Endodermal cell (in vitro differentiated cells): Measurements from ENCODE around the gene ZCCHC10. TPM values are rescaled to one million over a fixed set of nuclear protein-coding genes. Genes with fewer than 3 reads are reported as not detected.

Experiments
- DNase-seq: peaks from one replicate; pipeline ENCODE4 v3.0.0-alpha.2; 2017
- H3K27ac ChIP-seq: 2 replicates; pipeline ENCODE4 v1.5.1; 2013; ENCODE audit warnings: mild to moderate bottlenecking, low read depth, low read length, moderate library complexity
- H3K27me3 ChIP-seq: 2 replicates; pipeline ENCODE4 v1.6.1; 2013; ENCODE audit warnings: mild to moderate bottlenecking, low read length, moderate library complexity; ENCODE audit not compliant: insufficient read depth, control insufficient read depth, poor library complexity, severe bottlenecking
- H3K36me3 ChIP-seq: 2 replicates; pipeline ENCODE4 v1.7.0; 2013; ENCODE audit warnings: mild to moderate bottlenecking, low read length, moderate library complexity; ENCODE audit not compliant: control insufficient read depth, insufficient read depth
- H3K4me1 ChIP-seq: one replicate; pipeline ENCODE4 v1.7.0; 2013; ENCODE audit warnings: low read length; ENCODE audit not compliant: control insufficient read depth, insufficient read depth
- H3K4me3 ChIP-seq: 2 replicates; pipeline ENCODE4 v1.5.1; 2013; ENCODE audit warnings: mild to moderate bottlenecking, low read length, moderate library complexity
- H3K9ac ChIP-seq: 2 replicates; pipeline ENCODE4 v1.6.1; 2013; ENCODE audit warnings: mild to moderate bottlenecking, low read length, moderate library complexity; ENCODE audit not compliant: poor library complexity, severe bottlenecking; ENCODE audit errors: extremely low read depth
- H3K9me3 ChIP-seq: 2 replicates; pipeline ENCODE4 v1.6.1; 2013; ENCODE audit warnings: mild to moderate bottlenecking, low read length, moderate library complexity; ENCODE audit not compliant: control insufficient read depth
- H3K27ac Mint-ChIP-seq: 2 replicates; pipeline ENCODE4 v1.8.0; 2020; ENCODE audit warnings: mixed read lengths
- H3K27me3 Mint-ChIP-seq: 2 replicates; pipeline ENCODE4 v1.8.0; 2021; ENCODE audit warnings: mild to moderate bottlenecking, mixed read lengths; ENCODE audit not compliant: insufficient read depth
- H3K36me3 Mint-ChIP-seq: 2 replicates; pipeline ENCODE4 v1.8.0; 2020; ENCODE audit warnings: low read depth, mixed read lengths
- H3K4me1 Mint-ChIP-seq: 2 replicates; pipeline ENCODE4 v1.8.0; 2020; ENCODE audit warnings: mixed read lengths
- H3K4me3 Mint-ChIP-seq: 2 replicates; pipeline ENCODE4 v1.8.0; 2020; ENCODE audit warnings: mild to moderate bottlenecking, moderate library complexity, mixed read lengths
- H3K9me3 Mint-ChIP-seq: 2 replicates; pipeline ENCODE4 v1.8.0; 2020; ENCODE audit warnings: mild to moderate bottlenecking, mixed read lengths
- WGBS, 2 experiments: methylation state at CpG; one replicate each; pipeline versions ENCODE4 v1.1.5 to v1.1.7; 2013; ENCODE audit warnings: missing lambda C conversion rate in 2 of 2, mixed read lengths in 1 of 2; ENCODE audit not compliant: insufficient coverage in 1 of 2, insufficient read length in 1 of 2; 5-methylcytosine and 5-hydroxymethylcytosine counted together
- total RNA-seq, 2 donors: library from RNA; stranded (reverse); fragmentation: NEBNext Ultra II Directional in 1 of 2; extraction: Animal tissue kit (Norgen Biotek cat#: 25700) in 1 of 2; gene quantifications; 2 replicates in 1 of 2; 3 replicates in 1 of 2; pipeline ENCODE4 v1.2.1, GENCODE V29; 2021
- TF ChIP-seq, protein P1 (sequence below): fragments of 200-600 bp; sonication (generic); conservative IDR thresholded peaks from 2 replicates; pipeline ENCODE4 v1.5.0; 2021; ENCODE audit warnings: antibody characterized with exemption, mild to moderate bottlenecking

The ZCCHC10 gene
- total RNA-seq, 2 donors from 2014 or later: 35.1 to 36.6 TPM

DNA sequence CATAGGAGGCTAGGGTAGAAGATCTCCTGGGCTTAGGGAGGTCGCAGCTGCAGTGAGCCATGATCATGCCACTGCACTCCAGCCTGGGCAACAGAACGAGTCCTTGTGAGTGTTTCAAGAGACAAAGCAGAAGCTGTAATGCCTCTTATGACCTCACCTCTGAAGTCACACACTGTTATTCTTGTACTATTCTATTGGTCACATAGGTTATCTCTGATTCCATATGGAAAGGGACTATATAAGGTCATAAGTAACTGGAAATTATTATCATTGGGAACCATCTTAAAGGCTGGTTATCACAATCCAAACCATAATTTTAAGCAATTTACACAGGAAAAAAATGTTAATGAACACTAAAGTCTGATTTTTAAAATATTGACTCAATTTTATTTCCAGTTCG is 45.1 kb downstream of the ZCCHC10 start:
- no peak overlapping the region for H3K4me3 ChIP-seq
- TF ChIP-seq, protein P1, sequence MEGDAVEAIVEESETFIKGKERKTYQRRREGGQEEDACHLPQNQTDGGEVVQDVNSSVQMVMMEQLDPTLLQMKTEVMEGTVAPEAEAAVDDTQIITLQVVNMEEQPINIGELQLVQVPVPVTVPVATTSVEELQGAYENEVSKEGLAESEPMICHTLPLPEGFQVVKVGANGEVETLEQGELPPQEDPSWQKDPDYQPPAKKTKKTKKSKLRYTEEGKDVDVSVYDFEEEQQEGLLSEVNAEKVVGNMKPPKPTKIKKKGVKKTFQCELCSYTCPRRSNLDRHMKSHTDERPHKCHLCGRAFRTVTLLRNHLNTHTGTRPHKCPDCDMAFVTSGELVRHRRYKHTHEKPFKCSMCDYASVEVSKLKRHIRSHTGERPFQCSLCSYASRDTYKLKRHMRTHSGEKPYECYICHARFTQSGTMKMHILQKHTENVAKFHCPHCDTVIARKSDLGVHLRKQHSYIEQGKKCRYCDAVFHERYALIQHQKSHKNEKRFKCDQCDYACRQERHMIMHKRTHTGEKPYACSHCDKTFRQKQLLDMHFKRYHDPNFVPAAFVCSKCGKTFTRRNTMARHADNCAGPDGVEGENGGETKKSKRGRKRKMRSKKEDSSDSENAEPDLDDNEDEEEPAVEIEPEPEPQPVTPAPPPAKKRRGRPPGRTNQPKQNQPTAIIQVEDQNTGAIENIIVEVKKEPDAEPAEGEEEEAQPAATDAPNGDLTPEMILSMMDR: no peak
- Mint-ChIP-seq H3K27me3 (no peaks in the 10 kb centered on the region), H3K4me3 (no peak overlapping the region), H3K9me3 (peaks cover 63% of the 10 kb centered on the region), H3K36me3 (no peaks in the 10 kb centered on the region), H3K4me1 (no peaks in the 10 kb centered on the region), H3K27ac (no peak overlapping the region)
- peaks cover 7% of the 10 kb centered on the region for H3K9me3 ChIP-seq
- DNase-seq: no peak
- H3K27me3 ChIP-seq: no peaks in the 10 kb centered on the region
- 84 to 97% methylated on average over 3 of the region's 3 CpGs for WGBS, 2 experiments
- no peaks in the 10 kb centered on the region for H3K4me1 ChIP-seq
- no peaks in the 10 kb centered on the region for H3K36me3 ChIP-seq
- H3K27ac ChIP-seq: no peak overlapping the region
- H3K9ac ChIP-seq: no peak overlapping the region

DNA sequence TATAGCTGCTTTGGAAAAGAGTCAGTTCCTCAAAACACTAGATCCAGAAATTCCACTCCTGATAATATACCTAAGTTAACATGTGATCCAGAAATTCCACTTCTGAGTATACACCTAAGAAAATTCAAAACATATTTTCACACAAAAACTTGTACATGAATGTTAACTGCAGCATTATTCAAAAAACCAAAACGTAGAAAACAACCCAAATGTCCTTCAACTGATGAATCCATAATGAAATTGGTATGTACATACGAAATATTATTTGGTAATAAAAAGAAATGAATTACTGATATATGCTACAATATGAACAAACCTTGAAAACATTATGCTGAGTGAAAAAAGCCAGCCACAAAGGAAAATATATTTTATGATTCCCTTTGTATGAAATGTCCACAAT is 46.4 kb downstream of the ZCCHC10 start:
- H3K9ac ChIP-seq: no peak overlapping the region
- TF ChIP-seq, protein P1: no peak
- H3K27me3 ChIP-seq: no peaks in the 10 kb centered on the region
- no peak overlapping the region for H3K27ac ChIP-seq
- H3K4me1 ChIP-seq: no peaks in the 10 kb centered on the region
- no peaks in the 10 kb centered on the region for H3K36me3 ChIP-seq
- peaks cover 10% of the 10 kb centered on the region for H3K9me3 ChIP-seq
- no peak overlapping the region for H3K4me3 Mint-ChIP-seq
- H3K9me3 Mint-ChIP-seq: peaks cover 63% of the 10 kb centered on the region
- no peaks in the 10 kb centered on the region for H3K27me3 Mint-ChIP-seq
- no peaks in the 10 kb centered on the region for H3K4me1 Mint-ChIP-seq
- H3K36me3 Mint-ChIP-seq: no peaks in the 10 kb centered on the region
- H3K4me3 ChIP-seq: no peak overlapping the region
- DNase-seq: no peak
- H3K27ac Mint-ChIP-seq: no peak overlapping the region
- 83% methylated on average over 1 of the region's 2 CpGs; no CpG with 5 or more reads in 1 of the 2 experiments for whole genome bisulfite sequencing, 2 experiments

DNA sequence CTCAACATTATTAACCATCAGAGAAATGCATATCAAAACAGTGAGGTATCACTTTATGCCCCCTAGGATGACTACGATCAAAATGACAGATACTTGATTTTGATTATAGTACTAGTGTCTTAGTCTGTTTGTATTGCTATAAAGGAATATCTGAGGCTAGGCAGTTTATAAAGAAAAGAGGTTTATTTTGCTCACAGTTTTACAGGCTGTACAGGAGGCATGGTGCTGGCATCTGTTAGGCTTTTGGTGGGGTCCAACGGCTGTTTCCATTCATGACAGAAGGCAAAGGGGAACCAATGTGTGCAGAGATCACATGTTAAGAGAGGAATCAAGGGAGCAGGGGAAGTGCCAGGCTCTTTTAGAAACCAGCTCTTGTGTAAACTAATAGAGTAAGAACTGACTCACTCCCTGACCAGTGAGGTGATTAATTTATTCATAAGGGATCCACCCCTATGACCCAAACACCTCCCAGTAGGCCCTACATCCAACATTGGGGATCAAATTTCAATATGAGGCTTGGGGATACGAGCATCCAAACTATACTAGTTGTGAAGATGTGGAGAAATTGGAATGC is 46.9 kb downstream of the ZCCHC10 start:
- H3K27ac ChIP-seq: no peak overlapping the region
- no peaks in the 10 kb centered on the region for H3K27me3 Mint-ChIP-seq
- no peak overlapping the region for H3K9ac ChIP-seq
- no peaks in the 10 kb centered on the region for H3K36me3 Mint-ChIP-seq
- WGBS, 2 experiments: 86 to 90% methylated on average over 2 to 3 of the region's 3 CpGs
- no peak overlapping the region for H3K4me3 ChIP-seq
- no peaks in the 10 kb centered on the region for H3K36me3 ChIP-seq
- no peaks in the 10 kb centered on the region for H3K4me1 Mint-ChIP-seq
- H3K27ac Mint-ChIP-seq: no peak overlapping the region
- H3K9me3 ChIP-seq: peaks cover 10% of the 10 kb centered on the region
- no peaks in the 10 kb centered on the region for H3K27me3 ChIP-seq
- no peak for DNase-seq
- peaks cover 58% of the 10 kb centered on the region for H3K9me3 Mint-ChIP-seq
- no peaks in the 10 kb centered on the region for H3K4me1 ChIP-seq
- H3K4me3 Mint-ChIP-seq: no peak overlapping the region
- TF ChIP-seq, protein P1: no peak
